Measurements from ENCODE around the gene RHBDD2. TPM values are rescaled to one million over a fixed set of nuclear protein-coding genes. Genes with fewer than 3 reads are reported as not detected.
"Not testable (repeated sequence)": the region's sequence is repeated elsewhere in the genome, so short reads cannot be mapped to it uniquely, and the experiment has no call there.

The RHBDD2 gene
- total RNA-seq, 2 experiments from 2014 or later: 21.7 to 23.1 TPM

DNA sequence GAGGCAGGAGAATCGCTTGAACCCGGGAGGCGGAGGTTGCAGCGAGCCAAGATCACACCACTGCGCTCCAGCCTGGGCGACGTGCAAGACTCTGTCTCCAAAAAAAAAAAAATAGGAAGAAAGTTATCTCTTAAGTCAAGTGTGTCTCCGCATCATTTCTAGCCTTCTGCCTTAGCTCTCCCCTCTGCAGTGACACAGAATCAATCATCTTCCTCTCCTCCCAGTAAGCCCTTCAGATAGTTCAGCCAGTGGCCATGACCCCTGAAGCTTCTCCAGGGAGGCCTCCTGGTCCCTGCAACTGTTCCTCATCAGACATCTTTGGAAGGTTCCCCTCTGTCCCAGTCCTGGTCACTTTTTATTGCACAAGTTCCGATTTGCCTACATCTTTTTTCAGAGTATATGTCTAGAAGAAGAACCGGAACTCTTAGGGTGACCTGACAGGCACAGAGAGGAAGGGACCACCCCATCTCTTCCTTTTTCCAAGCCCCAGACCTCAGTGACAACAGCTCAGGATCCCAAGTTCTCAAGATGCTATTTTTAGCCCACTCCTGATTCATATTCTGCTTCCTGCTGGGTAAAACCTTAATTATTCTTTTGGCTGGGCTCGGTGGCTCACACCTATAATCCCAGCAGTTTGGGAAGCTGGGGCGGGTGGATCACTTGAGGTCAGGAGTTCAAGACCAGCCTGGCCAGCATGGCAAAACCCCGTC is 6.6 kb upstream of the RHBDD2 start:
- peaks cover 23% of the 10 kb centered on the region for H3K4me1 Mint-ChIP-seq (ENCODE audit: low read depth)
- DNase-seq (no peak), ATAC-seq (no peak)
- TF ChIP-seq, protein P1, sequence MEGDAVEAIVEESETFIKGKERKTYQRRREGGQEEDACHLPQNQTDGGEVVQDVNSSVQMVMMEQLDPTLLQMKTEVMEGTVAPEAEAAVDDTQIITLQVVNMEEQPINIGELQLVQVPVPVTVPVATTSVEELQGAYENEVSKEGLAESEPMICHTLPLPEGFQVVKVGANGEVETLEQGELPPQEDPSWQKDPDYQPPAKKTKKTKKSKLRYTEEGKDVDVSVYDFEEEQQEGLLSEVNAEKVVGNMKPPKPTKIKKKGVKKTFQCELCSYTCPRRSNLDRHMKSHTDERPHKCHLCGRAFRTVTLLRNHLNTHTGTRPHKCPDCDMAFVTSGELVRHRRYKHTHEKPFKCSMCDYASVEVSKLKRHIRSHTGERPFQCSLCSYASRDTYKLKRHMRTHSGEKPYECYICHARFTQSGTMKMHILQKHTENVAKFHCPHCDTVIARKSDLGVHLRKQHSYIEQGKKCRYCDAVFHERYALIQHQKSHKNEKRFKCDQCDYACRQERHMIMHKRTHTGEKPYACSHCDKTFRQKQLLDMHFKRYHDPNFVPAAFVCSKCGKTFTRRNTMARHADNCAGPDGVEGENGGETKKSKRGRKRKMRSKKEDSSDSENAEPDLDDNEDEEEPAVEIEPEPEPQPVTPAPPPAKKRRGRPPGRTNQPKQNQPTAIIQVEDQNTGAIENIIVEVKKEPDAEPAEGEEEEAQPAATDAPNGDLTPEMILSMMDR (IDR thresholded peaks at IDR 0.05): no peak
- H3K27ac Mint-ChIP-seq: no peak overlapping the region
- intact Hi-C loops (cut with micrococcal nuclease): no loop called here
- H3K4me3 Mint-ChIP-seq: no peak overlapping the region
- ChIA-PET POLR2A (interaction anchor here (1.2 kb wide), 1 partner anchor 446 kb away, joined by 3 read pairs; no protein-coding TSS in a partner anchor), CTCF (interaction anchor here (5.9 kb wide), 1 partner anchor 148 kb away, joined by 48 read pairs; no protein-coding TSS in a partner anchor)
- H3K36me3 Mint-ChIP-seq (ENCODE audit: low read depth): no peaks in the 10 kb centered on the region
- H3K9me3 Mint-ChIP-seq: no peaks in the 10 kb centered on the region
- H3K27me3 Mint-ChIP-seq: no peaks in the 10 kb centered on the region

DNA sequence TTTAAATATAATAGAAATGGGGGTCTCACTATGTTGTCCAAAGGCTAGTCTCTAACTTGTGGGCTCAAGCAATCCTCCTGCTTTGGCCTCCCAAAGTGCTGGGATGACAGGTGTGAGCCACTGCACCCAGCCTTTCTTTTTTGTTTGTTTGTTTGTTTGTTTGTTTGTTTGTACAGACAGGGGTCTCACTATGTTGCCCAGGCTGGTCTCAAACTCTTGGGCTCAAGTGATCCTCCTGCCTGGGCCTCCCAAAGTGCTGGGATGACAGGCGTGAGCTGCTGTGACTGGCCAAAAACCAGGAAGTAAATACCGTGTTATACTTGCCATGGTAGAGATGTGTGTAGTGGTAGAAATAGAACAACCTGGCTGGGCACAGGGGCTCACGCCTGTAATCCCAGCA is 4.7 kb upstream of the RHBDD2 start:
- intact Hi-C loops (cut with micrococcal nuclease): not testable (repeated sequence)

DNA sequence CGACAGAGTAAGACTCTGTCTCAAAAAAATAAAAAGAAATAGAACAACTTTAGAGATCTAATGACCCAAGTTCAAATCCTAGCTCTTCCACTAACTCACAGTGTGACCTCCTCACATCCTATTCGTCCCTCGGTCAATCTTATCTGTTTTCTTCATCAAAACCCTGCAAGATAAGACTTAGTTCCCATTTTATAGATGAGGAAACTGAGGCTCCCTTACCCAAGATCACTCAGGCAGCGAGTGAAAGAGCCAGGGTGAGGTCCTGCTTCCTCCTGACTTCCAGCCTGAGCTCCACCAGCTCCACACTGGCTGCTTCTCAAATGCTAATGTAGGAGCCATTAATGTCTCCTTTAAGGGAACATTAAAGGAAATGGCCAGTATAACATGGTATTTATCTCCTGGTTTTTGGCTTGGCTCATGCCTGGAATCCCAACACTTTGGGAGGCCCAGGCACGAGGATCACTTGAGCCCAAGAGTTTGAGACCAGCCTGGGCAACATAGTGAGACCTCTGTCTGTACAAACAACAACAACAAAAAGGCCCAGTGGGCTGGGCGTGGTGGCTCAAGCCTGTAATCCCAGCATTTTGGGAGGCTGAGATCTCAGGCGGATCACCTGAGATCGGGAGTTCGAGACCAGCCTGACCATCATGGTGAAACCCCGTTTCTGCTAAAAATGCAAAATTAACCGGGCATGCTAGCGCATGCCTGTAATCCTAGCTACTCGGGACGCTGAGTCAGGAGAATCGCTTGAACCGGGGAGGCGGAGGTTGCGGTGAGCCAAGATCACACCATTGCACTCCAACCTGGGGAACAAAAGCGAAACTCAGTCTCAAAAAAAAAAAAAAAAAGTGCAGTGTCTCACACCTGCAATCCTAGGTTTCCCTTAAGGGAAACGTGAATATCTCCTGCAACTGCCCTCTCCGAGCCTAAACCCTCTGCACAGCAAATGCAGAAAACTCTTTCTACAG is 3.4 kb upstream of the RHBDD2 start:
- Mint-ChIP-seq H3K36me3 (ENCODE audit: low read depth) (peaks cover 8% of the 10 kb centered on the region), H3K27ac (no peak overlapping the region), H3K27me3 (no peaks in the 10 kb centered on the region), H3K9me3 (no peaks in the 10 kb centered on the region), H3K4me1 (ENCODE audit: low read depth) (peaks cover 24% of the 10 kb centered on the region), H3K4me3 (no peak overlapping the region)
- CTCF ChIA-PET: interaction anchor here (1.5 kb wide), 1 partner anchor 9 kb away, joined by 6 read pairs; no protein-coding TSS in a partner anchor
- intact Hi-C loops (cut with micrococcal nuclease): no loop called here
- DNase-seq: no peak
- POLR2A ChIA-PET: interaction anchor here (2.4 kb wide), 1 partner anchor 10 kb away, joined by 7 read pairs; no protein-coding TSS in a partner anchor
- TF ChIP-seq, protein P1 (IDR thresholded peaks at IDR 0.05): no peak
- no peak for ATAC-seq

More for the DNA sequence above, 4.7 kb upstream of the RHBDD2 start:
- H3K4me1 Mint-ChIP-seq (ENCODE audit: low read depth): peaks cover 25% of the 10 kb centered on the region
- POLR2A ChIA-PET; DNase-seq; H3K27ac Mint-ChIP-seq; H3K27me3 Mint-ChIP-seq; H3K4me3 Mint-ChIP-seq; H3K9me3 Mint-ChIP-seq; CTCF ChIA-PET; H3K36me3 Mint-ChIP-seq (ENCODE audit: low read depth); ATAC-seq: not testable (repeated sequence)

DNA sequence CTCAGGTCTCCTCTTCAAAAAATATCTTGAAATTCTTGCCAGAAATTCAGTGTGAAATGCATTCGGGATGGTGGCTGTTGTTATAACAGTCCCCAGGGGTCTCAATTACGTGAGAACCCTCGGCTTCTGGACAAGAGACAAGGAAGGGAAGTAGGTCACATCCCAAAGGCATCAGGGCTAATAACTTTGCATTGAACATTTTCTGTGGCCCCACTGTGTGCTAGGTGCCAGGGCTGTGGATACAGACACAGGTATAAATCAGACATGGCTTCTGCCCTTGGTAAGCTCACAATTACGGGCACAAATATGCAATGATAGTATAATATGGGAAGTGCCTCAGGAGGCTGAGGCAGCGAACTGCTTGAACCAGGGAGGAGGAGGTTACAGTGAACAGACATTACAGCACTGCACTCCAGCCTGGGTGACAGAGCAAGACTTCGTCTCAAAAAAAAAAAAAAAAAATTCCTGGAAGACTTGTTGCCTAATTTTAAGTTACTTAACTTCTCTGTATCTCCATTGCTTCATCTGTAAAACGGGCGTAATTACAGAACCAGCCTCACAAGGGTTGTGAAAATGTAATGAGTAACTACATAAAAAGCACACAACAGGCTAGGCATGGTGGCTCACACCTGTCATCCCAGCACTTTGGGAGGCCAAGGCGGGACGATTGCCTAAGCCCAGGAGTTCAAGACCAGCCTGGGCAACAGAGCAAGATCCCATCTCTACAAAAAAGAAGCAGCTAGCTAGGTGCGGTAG is 2.5 kb upstream of the RHBDD2 start:
- H3K4me1 Mint-ChIP-seq (ENCODE audit: low read depth): peaks cover 23% of the 10 kb centered on the region

More for the DNA sequence above, 2.5 kb upstream of the RHBDD2 start:
- H3K4me3 Mint-ChIP-seq: no peak overlapping the region
- H3K36me3 Mint-ChIP-seq (ENCODE audit: low read depth): peaks cover 11% of the 10 kb centered on the region
- no peak for DNase-seq
- ATAC-seq: no peak
- H3K27me3 Mint-ChIP-seq: no peaks in the 10 kb centered on the region
- ChIA-PET CTCF (interaction anchor here (0.8 to 1.5 kb wide), 2 partner anchors 10 to 144 kb away, joined by 4 to 6 read pairs; no protein-coding TSS in a partner anchor), POLR2A (interaction anchor here (2.4 kb wide), 1 partner anchor 9 kb away, joined by 7 read pairs; no protein-coding TSS in a partner anchor)
- TF ChIP-seq, protein P1 (IDR thresholded peaks at IDR 0.05): no peak
- intact Hi-C loops (cut with micrococcal nuclease): no loop called here
- no peaks in the 10 kb centered on the region for H3K9me3 Mint-ChIP-seq
- H3K27ac Mint-ChIP-seq: no peak overlapping the region
